ENCODE data around the gene PLEKHH3. TPM values are rescaled to one million over a fixed set of nuclear protein-coding genes. Genes with fewer than 3 reads are reported as not detected.

PLEKHH3 gene
- total and polyA plus RNA-seq, 2 of the 4 experiments (the other 2 are of a cell fraction) = 2.9 to 10.5 TPM

DNA sequence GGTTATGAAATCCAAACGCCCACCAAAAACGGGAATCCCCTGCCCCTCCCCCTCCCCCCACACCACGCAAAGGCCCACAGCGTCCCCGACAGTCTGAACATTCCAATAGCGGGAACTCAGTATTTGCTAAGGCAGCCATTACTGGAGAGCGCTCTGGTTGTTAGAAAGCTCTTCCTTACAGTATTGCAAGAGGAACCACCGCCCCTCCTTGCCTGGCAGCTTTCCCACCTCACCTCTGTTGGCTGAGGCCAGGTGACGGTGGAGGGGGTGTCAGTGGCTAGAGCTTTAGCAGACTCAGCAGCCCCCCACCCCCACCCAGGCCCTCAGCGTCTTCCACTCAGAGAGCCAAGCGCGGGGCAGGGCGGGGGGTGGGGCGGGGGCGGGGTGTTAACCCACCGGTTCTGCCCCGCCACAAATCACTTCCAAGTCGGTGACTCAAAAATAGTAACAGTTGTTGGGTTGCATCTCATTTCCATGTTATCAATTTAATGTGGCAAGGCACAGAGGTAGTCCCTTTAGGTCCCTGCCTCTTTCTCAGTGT is 2.2 kb upstream of the PLEKHH3 start:
- H3K4ac ChIP-seq (ENCODE audit: low read depth, low read length) = peak overlapping the region; percentile 99
- peak overlapping the region; percentile 96 for H2AK5ac ChIP-seq (ENCODE audit: low read depth, low read length)
- no TSS peak for BruUV-seq (replicated peaks)
- H3K23ac ChIP-seq (ENCODE audit: low read depth, low read length) = peak overlapping the region; percentile 96
- DNase-seq (peak; percentile 39), ATAC-seq (ENCODE audit: low read depth) (no peak)
- peak overlapping the region; percentile 91; the same call in 1 of the 3 replicates for H2BK15ac ChIP-seq (ENCODE audit: low read depth, low read length)
- H4K20me1 ChIP-seq (ENCODE audit: insufficient read depth, low read length) = peaks cover 29% of the 10 kb centered on the region
- peaks cover 20% of the 10 kb centered on the region for H3K9me1 ChIP-seq (ENCODE audit: insufficient read depth, low read length)
- peak overlapping the region; percentile 99 for H2AFZ ChIP-seq (replicated peaks; ENCODE audit: low read length, poor library complexity)
- peaks cover under 1% of the 10 kb centered on the region; the same call in 1 of the 2 replicates for H3K36me3 ChIP-seq (ENCODE audit: control insufficient read depth, insufficient read depth, low read length)
- H4K5ac ChIP-seq (ENCODE audit: low read depth, low read length) = peak overlapping the region; percentile 99
- peak overlapping the region; percentile 76 for H2BK20ac ChIP-seq (ENCODE audit: low read depth, low read length)
- intact Hi-C loops (cut with micrococcal nuclease) = loop anchor here (1.0 to 2.0 kb wide), 2 partner anchors 70 to 101 kb away; partner anchors contain the start of genes RETREG3 and TUBG1
- in situ Hi-C loops (cut with MboI; ENCODE audit: low sequenced_read_pairs) = loop anchor here (25.0 kb wide), 1 partner anchor 633 kb away; no protein-coding TSS in a partner anchor
- H3K79me1 ChIP-seq (ENCODE audit: low read depth in 1 of 2, low read length in 2 of 2) = peaks cover 18 to 70% of the 10 kb centered on the region in 2 experiments
- H3K9ac ChIP-seq (ENCODE audit: low read depth, low read length) = peak overlapping the region; percentile 85
- ChIA-PET POLR2A (ENCODE audit: unreplicated experiment) (interaction anchor here (1.4 kb wide), 1 partner anchor 70 kb away, joined by 3 read pairs; the partner anchor contains the start of genes RETREG3 and TUBG1), CTCF (interaction anchor here (0.5 to 3.8 kb wide), 5 partner anchors 71 to 141 kb away, joined by 3 to 15 read pairs (median 3); partner anchors contain the start of gene PSMC3IP)
- peak overlapping the region; percentile 53; the same call in 1 of the 2 replicates for H3K56ac ChIP-seq (ENCODE audit: extremely low read depth, insufficient read depth, low read length)
- peak overlapping the region; percentile 93 for H2BK120ac ChIP-seq (ENCODE audit: low read depth, low read length)
- H3K4me2 ChIP-seq (ENCODE audit: low read depth, low read length) = peak overlapping the region; percentile 89
- peak overlapping the region; percentile 97 for H3K27ac ChIP-seq (ENCODE audit: insufficient read depth, low read length)
- H2BK5ac ChIP-seq (ENCODE audit: low read depth, low read length, poor library complexity, severe bottlenecking) = peak overlapping the region; percentile 99
- H3K27me3 ChIP-seq (ENCODE audit: control insufficient read depth, insufficient read depth, low read length) = no peaks in the 10 kb centered on the region
- peak overlapping the region; percentile 94 to 100 for H4K8ac ChIP-seq (ENCODE audit: low read depth in 2 of 2, low read length in 2 of 2)
- H3K14ac ChIP-seq (replicated peaks; ENCODE audit: low read depth, low read length) = peak overlapping the region; percentile 90
- peak overlapping the region; percentile 81 for H3K18ac ChIP-seq (ENCODE audit: low read depth, low read length)
- WGBS, 2 experiments (ENCODE audit: extremely low coverage in 2 of 2, insufficient read length in 1 of 2) = no CpG with 5 or more reads among the region's 18 CpGs
- no peaks in the 10 kb centered on the region for H3K9me3 ChIP-seq (ENCODE audit: control insufficient read depth, insufficient read depth, low read length)
- H2AK9ac ChIP-seq (replicated peaks; ENCODE audit: low read depth, low read length, poor library complexity) = peak overlapping the region; percentile 94
- H3K4me3 ChIP-seq (ENCODE audit: insufficient read depth, low read depth, low read length) = no peak overlapping the region
- peak overlapping the region; percentile 98 for H4K91ac ChIP-seq (ENCODE audit: insufficient read depth, low read depth, low read length)
- peaks cover 36% of the 10 kb centered on the region for H3K4me1 ChIP-seq (ENCODE audit: control insufficient read depth, insufficient read depth, low read length)
- dilution Hi-C loops (cut with HindIII; ENCODE audit: low sequenced_read_pairs, unreplicated experiment) = no loop called here
- TF ChIP-seq MXI1 (IDR thresholded peaks at IDR 0.05; ENCODE audit: borderline replicate concordance, low read depth, low read length) = no peak
- no peak for TF ChIP-seq MAZ (IDR thresholded peaks at IDR 0.05; ENCODE audit: borderline replicate concordance, low read depth, low read length)
- no peak for TF ChIP-seq USF2 (IDR thresholded peaks at IDR 0.05; ENCODE audit: low read depth, low read length)
- TF ChIP-seq CEBPB (IDR thresholded peaks at IDR 0.05; ENCODE audit: low read depth, low read length) = no peak
- TF ChIP-seq SMC3 (IDR thresholded peaks at IDR 0.05; ENCODE audit: low read depth, low read length) = no peak
- TF ChIP-seq BHLHE40 (IDR thresholded peaks at IDR 0.05; ENCODE audit: low read depth, low read length) = no peak
- no peak for TF ChIP-seq RAD21 (IDR thresholded peaks at IDR 0.05; ENCODE audit: low read length)
- TF ChIP-seq RFX5 (IDR thresholded peaks at IDR 0.05; ENCODE audit: low read depth, low read length) = no peak
- TF ChIP-seq NFE2L2 (IDR thresholded peaks at IDR 0.05; ENCODE audit: low read depth, low read length) = no peak
- TF ChIP-seq FOS (IDR thresholded peaks at IDR 0.05; ENCODE audit: low read depth, low read length) = no peak
- TF ChIP-seq, protein P1, sequence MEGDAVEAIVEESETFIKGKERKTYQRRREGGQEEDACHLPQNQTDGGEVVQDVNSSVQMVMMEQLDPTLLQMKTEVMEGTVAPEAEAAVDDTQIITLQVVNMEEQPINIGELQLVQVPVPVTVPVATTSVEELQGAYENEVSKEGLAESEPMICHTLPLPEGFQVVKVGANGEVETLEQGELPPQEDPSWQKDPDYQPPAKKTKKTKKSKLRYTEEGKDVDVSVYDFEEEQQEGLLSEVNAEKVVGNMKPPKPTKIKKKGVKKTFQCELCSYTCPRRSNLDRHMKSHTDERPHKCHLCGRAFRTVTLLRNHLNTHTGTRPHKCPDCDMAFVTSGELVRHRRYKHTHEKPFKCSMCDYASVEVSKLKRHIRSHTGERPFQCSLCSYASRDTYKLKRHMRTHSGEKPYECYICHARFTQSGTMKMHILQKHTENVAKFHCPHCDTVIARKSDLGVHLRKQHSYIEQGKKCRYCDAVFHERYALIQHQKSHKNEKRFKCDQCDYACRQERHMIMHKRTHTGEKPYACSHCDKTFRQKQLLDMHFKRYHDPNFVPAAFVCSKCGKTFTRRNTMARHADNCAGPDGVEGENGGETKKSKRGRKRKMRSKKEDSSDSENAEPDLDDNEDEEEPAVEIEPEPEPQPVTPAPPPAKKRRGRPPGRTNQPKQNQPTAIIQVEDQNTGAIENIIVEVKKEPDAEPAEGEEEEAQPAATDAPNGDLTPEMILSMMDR (conservative IDR thresholded peaks at IDR 0.05; ENCODE audit: low read depth, low read length) = no peak
- TF ChIP-seq POLR2A (IDR thresholded peaks at IDR 0.05; ENCODE audit: low read depth, low read length) = no peak
- TF ChIP-seq ELK1 (IDR thresholded peaks at IDR 0.05; ENCODE audit: borderline replicate concordance, low read depth, low read length) = no peak
- TF ChIP-seq CHD1 (IDR thresholded peaks at IDR 0.05; ENCODE audit: low read depth, low read length) = no peak
- no peak for TF ChIP-seq MAFK (IDR thresholded peaks at IDR 0.05; ENCODE audit: low read depth, low read length)
